Smooth muscle cell (in vitro differentiated cells): ENCODE results near the gene BPIFA2. TPM values are rescaled to one million over a fixed set of nuclear protein-coding genes. Genes with fewer than 3 reads are reported as not detected.

Experiments used
- DNase-seq: peaks from one replicate; lab custom pipeline; 2025; ENCODE audit not compliant: unreplicated experiment; lab: John Stamatoyannopoulos, UW
- H2AFZ ChIP-seq: fragments of 200-600 bp; sonication (generic); 2 replicates; pipeline ENCODE4 v1.6.0; 2016; ENCODE audit warnings: antibody characterized with exemption, low read depth, mild to moderate bottlenecking
- H3F3A ChIP-seq: fragments of 200-600 bp; sonication (generic); 2 replicates; pipeline ENCODE4 v1.6.0; 2017; ENCODE audit warnings: antibody characterized with exemption, low read depth
- H3K27ac ChIP-seq: fragments of 200-600 bp; sonication (generic); 2 replicates; pipeline ENCODE4 v1.5.1; 2016; ENCODE audit warnings: low read depth, mild to moderate bottlenecking
- H3K27me3 ChIP-seq: fragments of 200-600 bp; sonication (generic); 2 replicates; pipeline ENCODE4 v1.6.1; 2016; ENCODE audit warnings: low read depth, mild to moderate bottlenecking
- H3K36me3 ChIP-seq: fragments of 200-600 bp; sonication (generic); 2 replicates; pipeline ENCODE4 v1.5.1; 2016; ENCODE audit warnings: low read depth
- H3K4me1 ChIP-seq: fragments of 200-600 bp; sonication (generic); 2 replicates; pipeline ENCODE4 v1.5.1; 2016; ENCODE audit warnings: low read depth
- H3K4me2 ChIP-seq: fragments of 200-600 bp; sonication (generic); 2 replicates; pipeline ENCODE4 v1.6.0; 2016; ENCODE audit warnings: mild to moderate bottlenecking
- H3K4me3 ChIP-seq: fragments of 200-600 bp; sonication (generic); 2 replicates; pipeline ENCODE4 v1.5.1; 2016; ENCODE audit warnings: mild to moderate bottlenecking
- H3K79me2 ChIP-seq: fragments of 200-600 bp; sonication (generic); 2 replicates; pipeline ENCODE4 v1.6.0; 2016; ENCODE audit warnings: low read depth, mild to moderate bottlenecking
- H3K9ac ChIP-seq: fragments of 200-600 bp; sonication (generic); 2 replicates; pipeline ENCODE4 v1.6.0; 2016; ENCODE audit warnings: low read depth
- H3K9me3 ChIP-seq: fragments of 200-600 bp; sonication (generic); replicated peaks from 2 replicates; pipeline ENCODE4 v1.5.1; 2016; ENCODE audit warnings: low read depth
- H4K20me1 ChIP-seq: fragments of 200-600 bp; sonication (generic); 2 replicates; pipeline ENCODE4 v1.6.0; 2016; ENCODE audit warnings: low read depth
- WGBS: methylation state at CpG from one replicate; pipeline ENCODE4 v1.1.7; 2016; ENCODE audit warnings: low lambda C conversion rate; 5-methylcytosine and 5-hydroxymethylcytosine counted together
- polyA plus RNA-seq: library from polyadenylated mRNA; unstranded; fragments of >200 nt; fragmentation: Nextera tagmentation; extraction: Ambion mirVana; gene quantifications from 2 replicates; pipeline ENCODE4 v1.2.1, GENCODE V29; 2016
- total RNA-seq: library from RNA; depleted of rRNA; stranded (reverse); fragments of >200 nt; gene quantifications from 2 replicates; pipeline ENCODE4 v1.2.3, GENCODE V29; 2014
- TF ChIP-seq, protein P1 (sequence below): fragments of 200-600 bp; sonication (generic); IDR thresholded peaks from 2 replicates; pipeline ENCODE4 v1.5.1; 2017; ENCODE audit warnings: borderline replicate concordance, mild to moderate bottlenecking, antibody characterized with exemption; ENCODE audit not compliant: insufficient read depth, poor library complexity, severe bottlenecking

The BPIFA2 gene
- total and polyA plus RNA-seq, 2 experiments from 2014 or later, result not detected

DNA sequence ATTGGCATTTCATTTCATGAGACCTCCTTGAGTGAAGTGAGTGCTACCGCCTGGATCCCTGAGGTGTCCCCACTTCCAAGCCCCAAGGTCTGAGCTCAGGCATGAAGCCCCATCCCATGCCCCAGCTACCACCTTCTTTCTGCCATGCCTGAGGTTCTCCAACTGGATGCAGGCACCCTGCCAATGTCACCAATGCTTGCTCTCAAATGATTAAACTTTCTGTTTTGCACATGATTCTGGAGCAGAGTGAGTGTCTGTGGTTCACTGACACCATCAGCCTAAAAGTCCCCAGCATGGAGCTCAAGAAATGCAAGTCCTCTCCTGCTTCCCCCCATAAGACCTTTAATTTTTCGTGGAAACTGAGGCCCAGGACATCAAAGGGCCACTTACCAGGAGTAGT, 43.7 kb upstream of the BPIFA2 start:
- no peaks in the 10 kb centered on the region for H4K20me1 ChIP-seq
- H3K9me3 ChIP-seq, result no peaks in the 10 kb centered on the region
- TF ChIP-seq, protein P1, sequence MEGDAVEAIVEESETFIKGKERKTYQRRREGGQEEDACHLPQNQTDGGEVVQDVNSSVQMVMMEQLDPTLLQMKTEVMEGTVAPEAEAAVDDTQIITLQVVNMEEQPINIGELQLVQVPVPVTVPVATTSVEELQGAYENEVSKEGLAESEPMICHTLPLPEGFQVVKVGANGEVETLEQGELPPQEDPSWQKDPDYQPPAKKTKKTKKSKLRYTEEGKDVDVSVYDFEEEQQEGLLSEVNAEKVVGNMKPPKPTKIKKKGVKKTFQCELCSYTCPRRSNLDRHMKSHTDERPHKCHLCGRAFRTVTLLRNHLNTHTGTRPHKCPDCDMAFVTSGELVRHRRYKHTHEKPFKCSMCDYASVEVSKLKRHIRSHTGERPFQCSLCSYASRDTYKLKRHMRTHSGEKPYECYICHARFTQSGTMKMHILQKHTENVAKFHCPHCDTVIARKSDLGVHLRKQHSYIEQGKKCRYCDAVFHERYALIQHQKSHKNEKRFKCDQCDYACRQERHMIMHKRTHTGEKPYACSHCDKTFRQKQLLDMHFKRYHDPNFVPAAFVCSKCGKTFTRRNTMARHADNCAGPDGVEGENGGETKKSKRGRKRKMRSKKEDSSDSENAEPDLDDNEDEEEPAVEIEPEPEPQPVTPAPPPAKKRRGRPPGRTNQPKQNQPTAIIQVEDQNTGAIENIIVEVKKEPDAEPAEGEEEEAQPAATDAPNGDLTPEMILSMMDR, result no peak
- no peaks in the 10 kb centered on the region for H3F3A ChIP-seq
- no peak overlapping the region for H3K9ac ChIP-seq
- H3K27ac ChIP-seq, result no peak overlapping the region
- no peak overlapping the region for H3K4me2 ChIP-seq
- no peaks in the 10 kb centered on the region for H3K4me1 ChIP-seq
- H3K36me3 ChIP-seq, result no peaks in the 10 kb centered on the region
- peaks cover 5% of the 10 kb centered on the region for H3K27me3 ChIP-seq
- no peak overlapping the region for H2AFZ ChIP-seq
- no peak for DNase-seq
- no peak overlapping the region for H3K4me3 ChIP-seq
- no peaks in the 10 kb centered on the region for H3K79me2 ChIP-seq
- 53% methylated on average over 2 of the region's 2 CpGs for WGBS

DNA sequence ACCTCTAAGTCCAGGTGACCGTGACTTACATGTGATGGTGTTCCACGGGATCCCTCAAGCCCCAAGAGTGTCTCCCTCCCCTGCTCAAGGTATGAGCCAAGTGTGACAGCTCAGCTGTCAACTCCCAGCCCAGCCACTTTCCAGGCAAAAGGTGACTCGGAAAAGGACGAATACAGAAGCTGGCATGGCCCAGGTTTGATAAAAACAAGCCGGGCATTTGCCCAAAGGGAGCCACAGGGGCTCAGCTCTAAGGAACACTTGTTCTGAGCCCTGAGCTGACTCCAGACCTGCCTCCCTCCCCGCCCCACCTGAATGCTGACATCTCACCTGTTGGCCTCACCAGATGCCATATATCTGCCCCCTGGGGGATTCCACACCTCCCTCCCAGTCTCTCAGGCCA, 43.0 kb upstream of the BPIFA2 start:
- 85% methylated on average over 6 of the region's 6 CpGs for WGBS
- TF ChIP-seq, protein P1, result no peak
- H3K4me3 ChIP-seq, result no peak overlapping the region
- H3K9me3 ChIP-seq, result no peaks in the 10 kb centered on the region
- no peaks in the 10 kb centered on the region for H3K36me3 ChIP-seq
- H3K27me3 ChIP-seq, result peaks cover 5% of the 10 kb centered on the region
- no peak overlapping the region for H3K4me2 ChIP-seq
- H3K27ac ChIP-seq, result no peak overlapping the region
- H3F3A ChIP-seq, result no peaks in the 10 kb centered on the region
- H4K20me1 ChIP-seq, result no peaks in the 10 kb centered on the region
- DNase-seq, result no peak
- H3K79me2 ChIP-seq, result no peaks in the 10 kb centered on the region
- no peaks in the 10 kb centered on the region for H3K4me1 ChIP-seq
- H2AFZ ChIP-seq, result no peak overlapping the region
- no peak overlapping the region for H3K9ac ChIP-seq

DNA sequence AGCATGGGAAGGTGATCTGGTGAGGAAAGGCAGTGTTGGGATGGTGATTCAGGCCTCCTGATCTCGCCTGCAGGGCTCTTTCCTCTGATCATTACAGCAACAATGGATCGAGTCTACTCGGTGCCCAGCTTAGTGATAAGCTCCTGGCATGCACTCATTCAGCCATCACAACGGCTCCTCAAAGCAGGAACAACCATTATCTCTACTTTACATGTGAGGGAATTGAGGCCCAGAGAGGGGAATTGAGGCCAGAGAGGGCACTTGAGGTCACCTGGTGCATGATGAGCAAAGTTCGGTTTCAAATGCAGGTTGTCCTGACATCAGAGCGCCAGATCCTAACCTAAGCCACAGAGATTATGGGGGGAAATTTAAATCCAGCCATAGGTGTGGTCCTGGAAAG, 42.0 kb upstream of the BPIFA2 start:
- Histone ChIP-seq H3K27me3 (peaks cover 5% of the 10 kb centered on the region), H3K79me2 (no peaks in the 10 kb centered on the region), H3K36me3 (no peaks in the 10 kb centered on the region), H3K27ac (no peak overlapping the region), H3K4me3 (no peak overlapping the region), H3F3A (no peaks in the 10 kb centered on the region), H3K4me1 (no peaks in the 10 kb centered on the region), H3K4me2 (no peak overlapping the region), H2AFZ (no peak overlapping the region), H4K20me1 (no peaks in the 10 kb centered on the region), H3K9me3 (no peaks in the 10 kb centered on the region), H3K9ac (no peak overlapping the region)
- no peak for DNase-seq
- TF ChIP-seq, protein P1, result no peak
- WGBS, result 77% methylated on average over 6 of the region's 6 CpGs

DNA sequence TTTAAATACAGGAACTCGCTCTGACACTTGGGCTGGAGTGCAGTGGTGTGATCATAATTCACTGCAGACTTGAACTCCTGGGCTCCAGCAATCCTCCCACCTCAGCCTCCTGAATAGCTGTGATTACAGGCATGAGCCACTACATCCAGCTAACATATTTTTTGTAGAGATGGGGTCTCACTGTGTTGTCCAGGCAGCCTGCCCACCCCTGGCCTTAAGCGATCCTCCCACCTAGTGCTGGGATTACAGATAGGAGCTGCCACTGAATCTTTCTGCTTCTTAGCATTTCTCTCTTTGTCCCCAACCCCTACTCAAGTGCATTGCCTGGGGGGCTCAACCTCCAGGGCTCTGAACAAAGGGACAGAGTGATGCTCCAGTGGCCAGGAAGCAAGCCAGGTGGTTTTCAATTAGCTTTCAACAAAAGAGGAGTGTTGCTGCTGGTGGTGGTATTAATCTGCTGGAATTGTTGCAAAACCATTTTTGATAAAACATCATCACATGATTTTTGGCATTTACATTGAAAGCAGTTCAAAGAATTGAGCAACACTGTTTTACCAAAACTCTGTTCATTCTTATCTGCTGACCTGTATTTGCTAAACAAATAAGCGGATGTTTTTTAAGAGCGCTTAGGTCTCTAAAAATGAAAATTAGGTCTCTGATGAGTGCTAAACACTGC, 40.4 kb upstream of the BPIFA2 start:
- H3K9me3 ChIP-seq, result no peaks in the 10 kb centered on the region
- peaks cover 5% of the 10 kb centered on the region for H3K27me3 ChIP-seq
- no peaks in the 10 kb centered on the region for H3K36me3 ChIP-seq
- no peak overlapping the region for H3K4me2 ChIP-seq
- H2AFZ ChIP-seq, result no peak overlapping the region
- H4K20me1 ChIP-seq, result no peaks in the 10 kb centered on the region
- no peak overlapping the region for H3K4me3 ChIP-seq
- TF ChIP-seq, protein P1, result no peak
- no peak for DNase-seq
- H3F3A ChIP-seq, result no peaks in the 10 kb centered on the region
- 94% methylated on average over 4 of the region's 4 CpGs for WGBS
- no peak overlapping the region for H3K9ac ChIP-seq
- H3K27ac ChIP-seq, result no peak overlapping the region
- H3K79me2 ChIP-seq, result no peaks in the 10 kb centered on the region
- no peaks in the 10 kb centered on the region for H3K4me1 ChIP-seq
